HG02588 (cell line): ENCODE data around the gene RGSL1.

Source experiments
- ATAC-seq: cut with Tn5 transposase; IDR thresholded peaks from one replicate; pipeline ENCODE4 v1.9.1; 2021; ENCODE audit warnings: mild to moderate bottlenecking, moderate library complexity; ENCODE audit not compliant: unreplicated experiment

The RGSL1 gene

DNA sequence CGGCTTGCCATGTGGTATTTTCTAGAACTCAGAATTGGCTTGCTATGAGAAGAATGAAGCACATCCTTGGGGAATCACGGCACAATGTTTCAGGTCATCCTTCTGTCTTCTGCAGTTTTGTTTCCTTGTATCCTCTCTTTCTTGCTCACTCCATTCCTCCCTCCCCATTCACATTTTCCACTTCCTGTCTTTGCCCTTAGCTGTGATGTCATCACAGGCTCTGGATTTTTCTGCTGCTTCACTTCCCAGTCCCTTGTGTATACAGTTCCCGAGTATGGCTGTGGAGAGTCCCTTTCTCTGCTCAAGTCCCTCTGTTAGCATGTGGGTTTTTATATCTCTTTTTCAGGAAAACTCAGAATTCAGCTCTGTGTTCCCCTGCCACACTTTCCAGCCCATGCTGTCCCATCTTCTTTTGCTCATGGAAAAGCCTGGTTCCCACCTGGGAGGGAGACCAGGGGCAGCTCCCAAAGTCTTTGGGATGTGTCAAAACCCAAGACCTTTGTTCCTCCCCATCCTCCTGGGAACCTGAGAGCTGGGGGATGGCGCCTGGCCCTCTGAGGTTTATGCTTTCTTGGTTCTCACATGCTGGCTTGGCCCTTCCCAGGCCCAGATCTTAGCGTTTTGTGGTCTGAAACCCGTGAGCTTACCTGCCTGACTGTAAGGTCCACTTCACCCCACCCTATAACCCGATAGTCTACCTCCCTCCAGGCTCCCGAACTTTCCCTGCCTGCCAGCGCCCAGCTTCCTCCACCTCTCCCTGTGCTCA, 159.1 kb downstream of the RGSL1 start:
- no peak for ATAC-seq
